Loucy (cell line): ENCODE measurements around the gene VWA3A.

Experiments used
- CTCF ChIP-seq: fragments of 200-600 bp; sonication (generic); conservative IDR thresholded peaks from 2 replicates; pipeline ENCODE4 v1.5.1; 2014; ENCODE audit warnings: mild to moderate bottlenecking, antibody characterized with exemption, low read length
- EZH2phosphoT487 ChIP-seq: fragments of 200-600 bp; IDR thresholded peaks from 2 replicates; pipeline ENCODE4 v1.6.1; 2018; ENCODE audit warnings: antibody characterized with exemption, mild to moderate bottlenecking, moderate library complexity, borderline replicate concordance

- no peak for TF ChIP-seq CTCF
- no peak for TF ChIP-seq EZH2phosphoT487
These were observed 38.4 kb upstream of the VWA3A start for GRCh38 chr16:22053921-22054341.
